Measurements from ENCODE around the gene EFHD1.
"Not testable (repeated sequence)": the region's sequence is repeated elsewhere in the genome, so short reads cannot be mapped to it uniquely, and the experiment has no call there.

The EFHD1 gene

DNA sequence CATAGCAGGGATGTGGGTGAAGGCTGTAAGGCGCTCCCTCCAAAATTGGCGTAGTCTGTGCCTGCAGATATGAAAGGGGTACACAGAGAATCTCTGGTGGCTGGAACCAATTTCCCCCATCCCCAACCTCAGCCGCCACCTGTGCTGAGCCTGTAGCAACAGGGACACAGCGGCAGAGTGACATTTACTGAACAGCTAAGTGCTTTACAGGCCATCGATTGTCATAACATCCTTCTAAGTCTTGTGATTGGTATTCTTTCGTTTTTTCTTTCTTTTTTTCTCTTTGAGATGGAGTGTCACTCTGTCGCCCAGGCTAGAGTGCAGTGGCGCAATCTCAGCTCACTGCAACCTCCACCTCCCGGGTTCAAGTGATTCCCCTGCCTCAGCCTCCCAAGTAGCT lies 12.2 kb upstream of the EFHD1 start:
- DNase-seq (ENCODE audit: low read depth) = no peak

- DNase-seq (ENCODE audit: low read depth) = no peak
These were observed 10.8 kb upstream of the EFHD1 start for GRCh38 chr2:232622563-232622962.

DNA sequence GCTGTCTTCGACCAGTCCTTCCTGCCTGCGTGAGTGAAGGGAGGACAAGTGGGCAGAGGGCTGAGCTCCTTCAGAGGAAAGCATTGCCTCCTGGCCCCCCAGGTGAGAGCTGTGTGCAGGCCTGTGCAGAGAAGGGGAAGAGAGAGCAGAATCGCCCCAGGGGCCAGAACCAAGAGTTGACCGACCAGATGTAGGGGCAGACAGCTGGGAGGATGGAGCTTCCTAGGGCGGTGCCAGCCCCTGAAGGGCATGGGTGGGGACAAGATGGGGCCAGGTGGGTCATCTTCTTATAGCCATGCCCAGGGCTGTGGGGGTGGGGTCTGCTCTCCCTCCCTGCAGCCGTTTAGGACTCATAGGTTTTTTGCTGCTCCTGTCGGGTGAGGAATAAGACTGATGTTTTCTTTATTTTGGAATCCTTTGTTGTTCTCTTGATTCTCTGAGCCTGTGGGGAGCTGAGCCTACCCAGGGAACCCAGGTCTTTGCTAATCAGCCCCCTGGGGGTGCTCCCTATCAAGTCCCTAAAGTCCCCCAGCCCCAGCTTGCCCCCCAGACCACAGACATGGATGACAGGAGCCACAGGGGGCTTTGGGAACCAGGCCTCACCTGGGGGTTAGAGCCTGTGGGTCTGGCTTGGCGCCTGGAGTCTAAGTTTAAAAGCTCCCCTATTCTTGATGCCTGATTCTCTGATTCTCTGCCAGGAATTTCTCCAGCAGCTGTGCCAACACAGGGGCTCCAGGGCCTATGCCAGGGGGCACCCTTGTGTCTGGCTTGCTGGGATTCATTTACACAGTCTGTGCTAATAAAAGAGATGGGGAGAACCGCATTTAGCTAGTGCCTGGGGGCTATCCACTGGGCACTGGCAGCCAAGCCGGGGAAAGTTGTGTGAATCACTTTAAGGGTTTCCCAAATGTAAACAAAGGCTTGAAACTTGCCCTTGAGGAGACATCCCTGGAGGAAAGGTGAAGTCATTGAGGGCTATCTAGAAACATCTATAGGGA lies 9.3 kb upstream of the EFHD1 start:
- DNase-seq (ENCODE audit: low read depth) = no peak

GRCh38 chr2:232626584-232626983 lies 6.8 kb upstream of the EFHD1 start:
- DNase-seq (ENCODE audit: low read depth) = no peak

DNA sequence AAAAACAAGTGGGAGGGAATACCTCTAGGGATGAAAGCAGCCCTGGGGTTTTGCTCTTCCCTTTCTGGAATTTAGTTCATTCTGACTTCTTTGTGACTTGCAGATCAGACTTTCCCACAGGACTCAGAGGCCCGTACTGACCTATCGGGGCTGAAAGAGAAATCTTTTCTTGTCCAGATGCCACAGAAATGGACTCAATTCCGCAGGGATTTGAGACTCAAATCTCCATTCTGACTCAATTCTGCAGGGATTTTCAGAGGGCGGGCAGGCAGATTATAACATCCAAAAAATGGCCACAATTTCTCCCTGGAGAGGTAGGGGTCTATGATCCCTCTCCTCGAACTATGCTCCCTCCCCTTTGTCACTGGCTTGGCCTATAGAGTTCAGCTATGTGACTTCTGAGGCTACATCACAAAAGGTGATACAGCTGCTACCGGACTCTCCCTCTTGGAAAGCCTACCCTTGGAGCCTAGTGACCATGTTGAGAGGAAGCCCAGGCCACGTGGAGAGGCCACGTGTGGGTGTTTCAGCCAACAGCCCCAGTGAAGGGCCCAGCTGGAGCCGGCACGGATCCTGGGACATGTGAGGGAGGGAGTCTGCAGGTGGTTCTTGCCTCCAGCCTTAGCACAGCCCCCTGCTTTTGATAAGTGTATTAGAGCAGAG lies 4.8 kb upstream of the EFHD1 start:
- no peak for DNase-seq (ENCODE audit: low read depth)

DNA sequence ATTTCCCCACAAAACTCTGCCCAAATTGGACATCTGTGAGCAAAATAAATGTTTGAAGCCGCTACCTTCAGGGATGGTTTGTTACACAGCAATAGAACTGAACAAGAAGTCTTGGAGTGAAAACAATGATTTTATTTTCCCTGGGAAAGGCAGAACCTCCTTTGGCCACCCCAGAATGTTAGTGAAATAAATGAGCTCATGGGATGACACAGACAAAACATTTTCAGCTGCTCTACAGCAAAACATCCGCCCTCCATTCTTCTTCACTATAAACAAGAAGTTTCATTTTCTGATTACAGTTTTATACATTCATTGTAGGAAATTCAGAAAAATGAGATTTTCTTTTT lies 4.3 kb upstream of the EFHD1 start:
- DNase-seq (ENCODE audit: low read depth) = no peak

DNA sequence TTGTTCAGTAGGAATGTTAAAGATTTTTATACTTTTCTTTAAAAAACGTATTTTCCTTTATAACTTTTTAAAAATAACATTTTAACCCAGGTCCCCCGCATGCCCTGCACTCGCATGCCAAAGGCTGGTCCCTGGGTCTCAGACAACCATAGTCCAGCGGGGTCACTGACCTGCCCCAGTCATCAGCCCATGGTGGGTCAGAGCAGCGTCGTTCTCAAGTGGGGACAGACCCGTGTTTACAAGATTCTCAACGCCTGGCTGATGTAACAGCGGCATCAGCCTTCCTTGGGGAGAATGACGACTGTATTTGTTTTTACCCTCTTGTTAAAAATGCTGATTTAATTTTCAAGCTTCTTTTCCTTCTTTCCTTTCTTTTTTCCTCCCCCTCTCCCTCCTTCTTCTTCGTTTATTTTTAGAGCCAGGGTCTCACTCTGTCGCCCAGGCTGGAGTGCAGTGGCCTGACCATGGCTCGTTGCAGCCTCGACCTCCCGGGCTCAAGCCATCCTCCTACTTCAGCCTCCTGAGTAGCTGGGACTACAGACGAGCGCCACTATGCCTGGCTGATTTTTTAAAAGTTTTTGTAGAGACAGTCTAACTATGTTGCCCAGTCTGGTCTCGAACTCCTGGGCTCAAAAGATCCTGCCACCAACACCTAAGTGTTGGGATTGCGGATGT lies 1.0 kb upstream of the EFHD1 start:
- no peak for DNase-seq (ENCODE audit: low read depth)

DNA sequence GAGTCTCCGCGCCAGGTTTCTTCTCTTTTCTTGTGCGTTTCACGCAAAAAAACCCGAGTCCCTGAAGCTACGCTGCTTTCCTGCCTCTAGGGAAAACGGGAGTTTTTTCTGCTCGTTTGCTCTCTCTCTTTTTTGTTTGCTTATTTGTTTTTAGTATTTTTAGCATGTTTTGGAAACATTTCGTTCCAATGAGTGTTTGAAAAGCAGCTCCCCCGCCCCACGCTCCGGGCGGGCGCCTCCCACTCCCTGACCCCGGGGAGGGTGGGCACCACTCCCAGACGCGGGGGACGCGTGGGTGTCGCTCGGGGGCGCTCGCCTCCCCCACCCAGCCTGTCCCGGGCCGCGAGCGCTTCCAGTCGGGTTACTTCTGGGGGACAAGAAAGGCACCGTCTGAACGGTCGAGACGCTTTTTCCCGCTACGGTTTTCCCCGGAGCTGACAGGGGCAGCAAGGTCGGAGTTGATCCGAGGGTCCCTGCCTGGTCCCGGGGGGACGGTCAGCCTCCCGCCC lies 446 bp upstream of the EFHD1 start:
- DNase-seq (ENCODE audit: low read depth) = no peak

- DNase-seq (ENCODE audit: low read depth) = no peak
These were observed 1.1 kb downstream of the EFHD1 start for GRCh38 chr2:232634206-232635150.

- not testable (repeated sequence) for DNase-seq (ENCODE audit: low read depth)
These were observed 2.0 kb downstream of the EFHD1 start for GRCh38 chr2:232635376-232635775.

DNA sequence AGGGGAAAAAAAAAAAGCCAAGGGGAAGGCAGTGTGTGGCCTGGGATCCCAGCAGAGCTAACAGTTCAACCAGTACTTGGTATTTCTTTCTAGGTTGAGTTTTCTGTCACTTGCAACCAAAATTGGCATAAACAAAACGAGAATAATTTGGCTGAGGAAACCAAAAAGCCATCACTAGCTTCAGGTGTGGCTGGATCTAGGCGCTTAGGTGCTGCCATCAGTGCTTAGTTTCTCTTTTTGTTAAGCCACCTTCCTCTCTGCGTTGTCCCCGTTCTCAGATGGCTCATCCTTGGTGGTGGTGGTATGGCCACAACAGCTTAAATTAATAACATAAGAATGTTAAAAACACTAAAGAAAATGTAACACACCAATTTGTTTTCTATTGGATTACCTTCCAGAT lies 2.4 kb downstream of the EFHD1 start:
- DNase-seq (ENCODE audit: low read depth) = no peak

DNA sequence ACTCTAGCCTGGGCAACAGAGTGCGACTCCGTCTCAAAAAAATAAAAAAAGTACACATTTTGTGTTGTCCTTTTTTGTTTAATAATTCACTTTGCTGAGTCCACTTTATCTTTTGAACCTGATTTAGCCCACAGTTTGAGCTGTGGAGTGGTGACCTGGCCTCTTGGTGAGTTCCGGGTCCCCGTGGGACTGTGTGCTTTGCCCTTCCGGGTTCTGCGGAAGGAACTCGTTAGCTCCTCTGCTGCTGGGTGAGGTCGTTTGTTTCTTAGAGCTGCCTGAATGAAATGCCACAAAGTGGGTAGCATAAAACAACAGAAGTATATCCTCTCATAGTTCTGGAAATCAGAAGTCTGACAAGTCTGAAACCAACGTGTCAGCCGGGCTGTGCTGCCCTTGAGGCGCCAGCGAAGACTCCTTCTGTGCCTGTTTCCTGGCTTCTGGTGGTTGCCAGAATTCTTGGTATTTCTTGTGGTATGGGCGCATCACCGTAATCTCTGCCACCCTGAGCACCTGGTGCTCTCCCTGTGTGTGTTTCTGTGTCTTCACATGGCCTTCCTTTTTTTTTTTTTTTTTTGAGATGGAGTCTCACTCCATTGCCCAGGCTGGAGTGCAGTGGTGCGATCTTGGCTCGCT lies 3.5 kb downstream of the EFHD1 start:
- no peak for DNase-seq (ENCODE audit: low read depth)

DNA sequence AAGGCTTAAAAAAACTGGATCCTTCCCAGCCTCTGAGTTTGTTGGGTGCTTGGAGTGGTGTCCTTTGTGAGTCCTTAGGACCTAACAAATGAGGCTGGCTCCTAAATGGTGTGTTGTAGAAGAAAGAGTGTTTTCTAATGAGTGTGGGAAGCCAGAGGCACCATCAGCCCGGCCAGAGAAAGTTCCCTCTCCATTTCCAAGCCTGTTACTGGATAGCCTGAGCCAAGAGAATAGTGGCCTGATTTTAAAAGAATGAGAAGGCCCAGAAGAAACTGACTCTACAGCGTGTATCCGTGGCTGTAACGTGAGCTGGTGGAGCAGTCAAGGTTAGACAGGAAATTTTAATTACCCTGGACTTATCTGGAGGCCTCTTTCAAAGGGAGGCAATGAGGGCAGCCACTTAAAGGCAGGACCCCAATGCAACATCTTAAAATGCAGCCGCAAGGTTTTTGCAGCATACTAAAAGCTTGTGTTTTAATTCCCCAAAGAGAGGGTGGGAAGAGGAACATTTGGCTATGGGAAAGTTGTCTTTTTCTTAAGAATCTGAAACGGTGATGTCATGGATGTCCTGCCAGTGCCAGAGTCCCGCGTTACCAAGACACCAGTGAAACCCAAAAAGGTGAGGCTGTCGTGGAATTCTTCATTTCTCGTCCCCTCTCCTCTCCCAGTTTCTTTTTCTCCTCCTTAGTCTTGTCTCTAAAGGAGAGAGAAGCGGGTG lies 4.6 kb downstream of the EFHD1 start:
- no peak for DNase-seq (ENCODE audit: low read depth)

- no peak for DNase-seq (ENCODE audit: low read depth)
These were observed 7.9 kb downstream of the EFHD1 start for GRCh38 chr2:232641153-232641848.

GRCh38 chr2:232643147-232643425 lies 9.7 kb downstream of the EFHD1 start:
- DNase-seq (ENCODE audit: low read depth) = no peak

- DNase-seq (ENCODE audit: low read depth) = no peak
These were observed 10.5 kb downstream of the EFHD1 start for GRCh38 chr2:232643813-232644347.

DNA sequence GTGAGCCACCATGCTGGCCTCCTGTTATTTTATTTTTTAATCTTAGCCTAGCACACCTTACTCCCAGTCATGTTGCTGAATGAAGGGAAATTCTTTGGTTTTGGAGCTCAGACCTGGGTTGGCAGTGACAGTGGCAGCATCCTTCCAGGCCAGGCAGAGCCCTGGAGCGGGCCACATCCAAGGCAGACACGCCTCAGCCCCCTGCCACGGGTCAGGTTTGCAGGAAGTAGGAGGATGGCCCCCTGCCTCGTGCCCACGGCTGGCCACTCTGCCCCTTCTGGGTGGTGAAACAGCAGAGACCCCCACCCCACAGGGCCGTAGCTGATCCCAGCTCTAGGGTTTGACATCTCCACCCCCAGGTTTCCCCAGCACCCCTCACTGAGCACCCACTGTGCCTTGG lies 11.7 kb downstream of the EFHD1 start:
- no peak for DNase-seq (ENCODE audit: low read depth)

DNA sequence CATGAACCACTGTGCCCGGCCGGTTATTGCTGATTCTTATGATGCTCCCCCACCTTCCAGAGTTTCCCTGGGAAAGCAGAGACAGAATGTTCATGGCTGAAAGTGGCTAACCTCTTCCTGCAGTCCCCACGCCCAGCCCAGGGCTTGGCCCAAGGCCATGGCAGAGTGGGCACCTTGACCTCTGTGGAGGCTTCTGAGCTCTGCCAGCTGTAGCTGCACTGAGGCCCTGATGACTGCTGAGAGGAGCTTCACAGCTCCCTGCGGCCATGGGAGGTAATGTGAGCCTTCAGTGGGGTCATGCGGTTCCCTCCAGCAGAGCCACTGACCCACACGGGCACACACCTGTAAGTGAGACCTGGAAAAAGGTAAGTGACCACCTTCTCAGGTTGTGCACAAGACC lies 13.3 kb downstream of the EFHD1 start:
- DNase-seq (ENCODE audit: low read depth) = no peak

DNA sequence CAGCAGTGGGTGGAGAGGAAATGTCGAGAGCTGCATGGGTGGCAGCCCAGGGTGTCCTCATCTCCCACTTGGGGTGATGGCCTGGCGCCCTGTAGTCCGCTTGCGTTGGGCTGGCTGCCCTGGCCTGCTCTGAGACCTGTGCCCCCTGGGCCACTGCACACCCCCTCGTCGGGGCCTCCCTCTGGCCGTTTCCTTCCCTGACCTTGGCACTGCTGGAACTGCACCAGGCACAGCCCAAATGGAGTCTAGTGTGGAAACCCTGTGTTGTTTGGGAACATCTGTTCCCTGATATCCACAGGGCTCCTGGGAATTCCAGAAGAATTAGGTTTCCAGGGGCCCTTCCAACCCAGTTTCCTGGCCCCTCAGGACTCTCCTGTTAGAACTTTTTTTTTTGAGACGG lies 13.9 kb downstream of the EFHD1 start:
- DNase-seq (ENCODE audit: low read depth) = no peak

DNA sequence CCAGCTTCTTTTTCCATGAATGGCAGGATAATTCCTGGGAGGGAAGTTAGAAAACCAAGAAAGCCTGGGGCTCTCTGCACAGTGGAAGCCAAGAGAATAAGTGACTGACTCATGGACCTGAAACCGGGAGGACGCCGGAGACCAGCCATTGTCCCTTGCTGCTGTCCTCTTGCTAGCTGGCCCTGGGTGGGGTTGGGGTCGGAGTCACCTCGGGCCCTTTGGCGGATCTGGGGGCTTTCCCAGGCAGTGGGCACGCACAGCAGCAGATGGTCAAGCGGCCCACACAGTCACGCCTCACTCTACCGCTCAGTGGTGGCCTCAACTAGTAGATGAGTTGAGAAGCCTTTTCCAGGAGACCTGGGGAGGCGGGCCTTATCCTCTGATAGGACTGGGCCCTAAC lies 15.6 kb downstream of the EFHD1 start:
- DNase-seq (ENCODE audit: low read depth) = no peak
